Measurements from ENCODE around the gene ROS1.
"Not testable (repeated sequence)": the region's sequence is repeated elsewhere in the genome, so short reads cannot be mapped to it uniquely, and the experiment has no call there.

Gene ROS1

GRCh38 chr6:117380298-117380697 is 45.4 kb downstream of the ROS1 start:
- no peak for DNase-seq (ENCODE audit: low read depth)

GRCh38 chr6:117375446-117375845 is 50.3 kb downstream of the ROS1 start:
- no peak for DNase-seq (ENCODE audit: low read depth)

GRCh38 chr6:117373211-117373813 is 52.4 kb downstream of the ROS1 start:
- DNase-seq (ENCODE audit: low read depth): no peak

- not testable (repeated sequence) for DNase-seq (ENCODE audit: low read depth)
Measured at GRCh38 chr6:117372289-117372688, 53.5 kb downstream of the ROS1 start.

GRCh38 chr6:117371492-117371891 is 54.2 kb downstream of the ROS1 start:
- no peak for DNase-seq (ENCODE audit: low read depth)

GRCh38 chr6:117359581-117359980 is 66.2 kb downstream of the ROS1 start:
- DNase-seq (ENCODE audit: low read depth): no peak

- no peak for DNase-seq (ENCODE audit: low read depth)
Measured at GRCh38 chr6:117354671-117355070, 71.1 kb downstream of the ROS1 start.

- peak; percentile 0 for DNase-seq (ENCODE audit: low read depth)
Measured at GRCh38 chr6:117352466-117353081, 73.2 kb downstream of the ROS1 start.

- no peak for DNase-seq (ENCODE audit: low read depth)
Measured at GRCh38 chr6:117351521-117351920, 74.2 kb downstream of the ROS1 start.

GRCh38 chr6:117346142-117346930 is 79.4 kb downstream of the ROS1 start:
- no peak for DNase-seq (ENCODE audit: low read depth)

GRCh38 chr6:117345292-117345610 is 80.5 kb downstream of the ROS1 start:
- no peak for DNase-seq (ENCODE audit: low read depth)

GRCh38 chr6:117344444-117345291 is 81.1 kb downstream of the ROS1 start:
- DNase-seq (ENCODE audit: low read depth): no peak

- DNase-seq (ENCODE audit: low read depth): no peak
Measured at GRCh38 chr6:117338567-117338966, 87.2 kb downstream of the ROS1 start.

- DNase-seq (ENCODE audit: low read depth): no peak
Measured at GRCh38 chr6:117329926-117330325, 95.8 kb downstream of the ROS1 start.

GRCh38 chr6:117328500-117328899 is 97.2 kb downstream of the ROS1 start:
- DNase-seq (ENCODE audit: low read depth): no peak

GRCh38 chr6:117328005-117328389 is 97.7 kb downstream of the ROS1 start:
- no peak for DNase-seq (ENCODE audit: low read depth)

- DNase-seq (ENCODE audit: low read depth): no peak
Measured at GRCh38 chr6:117327149-117328004, 98.4 kb downstream of the ROS1 start.

- no peak for DNase-seq (ENCODE audit: low read depth)
Measured at GRCh38 chr6:117326396-117326795, 99.3 kb downstream of the ROS1 start.

GRCh38 chr6:117317261-117317660 is 108.5 kb downstream of the ROS1 start:
- DNase-seq (ENCODE audit: low read depth): no peak

- DNase-seq (ENCODE audit: low read depth): no peak
Measured at GRCh38 chr6:117311726-117312125, 114.0 kb downstream of the ROS1 start.

GRCh38 chr6:117311310-117311709 is 114.4 kb downstream of the ROS1 start:
- no peak for DNase-seq (ENCODE audit: low read depth)

GRCh38 chr6:117309611-117310010 is 116.1 kb downstream of the ROS1 start:
- no peak for DNase-seq (ENCODE audit: low read depth)
